Right hindlimb (tissue), 1 donor: ENCODE data around the gene NSG1.

Source experiments
- DNase-seq: peaks from one replicate; pipeline ENCODE4 v3.0.0-alpha.2; 2018

NSG1 gene

GRCh38 chr4:4396628-4397440, 9.9 kb downstream of the NSG1 start:
- no peak for DNase-seq

DNA sequence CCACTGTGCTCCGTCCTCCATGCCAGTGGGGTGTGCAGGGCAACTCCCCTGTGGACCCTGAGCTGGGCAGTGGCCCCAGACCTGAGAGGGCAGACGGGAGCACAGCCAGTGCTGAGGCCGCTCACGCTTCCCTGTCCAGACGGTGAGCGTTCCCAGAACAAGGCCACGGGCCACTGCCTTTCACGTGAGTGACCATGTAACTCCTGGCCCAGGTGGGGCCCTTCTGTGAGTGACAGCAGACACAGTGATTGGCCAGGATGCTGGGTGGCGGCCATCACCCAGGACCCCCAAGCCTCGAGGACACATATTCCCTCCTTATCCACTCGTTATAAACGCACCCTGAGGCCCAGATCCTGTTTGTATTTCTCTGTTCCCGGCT, 10.5 kb downstream of the NSG1 start:
- no peak for DNase-seq

DNA sequence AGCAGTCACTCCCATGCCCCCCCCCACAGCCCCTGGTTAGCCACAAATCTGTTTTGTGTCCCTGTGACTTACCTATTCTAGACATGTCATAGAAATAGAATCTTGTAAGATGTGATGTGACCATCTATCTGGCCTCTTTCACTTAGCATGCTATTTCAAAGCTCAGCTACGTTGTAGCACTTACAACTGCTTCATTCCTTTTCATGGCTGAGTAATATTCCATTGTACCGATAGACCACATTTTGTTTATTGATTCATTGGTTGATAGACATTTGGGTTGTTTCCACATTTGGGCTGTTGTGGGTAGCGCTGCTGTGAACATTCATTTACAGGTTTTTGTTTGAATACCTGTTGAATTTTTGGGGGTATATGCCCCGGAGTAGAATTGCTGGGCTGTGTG, 11.5 kb downstream of the NSG1 start:
- no peak for DNase-seq

GRCh38 chr4:4401036-4401435, 14.1 kb downstream of the NSG1 start:
- no peak for DNase-seq

- no peak for DNase-seq
These were observed 16.1 kb downstream of the NSG1 start for GRCh38 chr4:4402966-4403365.

- DNase-seq = no peak
These were observed 18.6 kb downstream of the NSG1 start for GRCh38 chr4:4405358-4405962.

DNA sequence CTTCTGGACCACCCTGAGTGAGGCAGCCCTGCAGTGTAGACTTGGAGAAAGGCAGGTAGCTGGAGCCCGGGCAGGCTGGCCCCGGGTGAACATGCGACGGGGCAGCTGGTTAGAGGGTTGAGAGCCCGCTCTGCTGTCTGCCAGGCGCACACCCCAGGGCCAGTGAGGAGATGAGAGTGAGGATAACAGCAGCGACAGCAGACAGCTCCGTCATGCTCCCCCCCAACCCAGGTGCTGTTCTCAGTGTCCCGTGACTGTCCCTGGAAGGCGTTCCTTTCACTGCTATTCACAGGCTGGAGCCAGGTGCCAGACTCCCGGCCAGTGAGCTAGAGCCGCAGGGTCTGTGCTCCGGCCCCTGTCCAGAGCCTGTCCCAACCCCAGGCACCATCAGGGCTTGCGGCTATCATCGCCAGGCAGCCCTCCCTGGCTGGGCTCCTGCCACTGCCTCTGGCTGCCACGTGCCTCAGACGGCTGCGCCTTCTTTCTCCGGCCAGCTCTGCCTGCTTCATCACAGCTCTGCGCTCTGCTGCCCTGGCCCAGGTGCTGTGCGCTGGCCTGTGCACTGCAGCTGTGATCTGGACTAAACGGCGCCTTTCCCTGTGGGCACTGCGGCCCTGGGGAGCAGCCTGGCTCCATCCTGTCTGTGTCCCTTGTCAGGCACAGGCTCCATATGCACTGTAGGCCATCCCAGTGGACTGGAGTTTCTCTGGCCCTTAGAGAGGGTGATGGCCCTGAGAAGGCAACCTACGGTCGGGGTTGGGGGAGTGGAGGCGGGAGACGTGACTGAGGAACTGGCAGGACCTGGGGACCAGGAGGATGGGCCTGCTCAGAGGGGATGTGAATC, 19.8 kb downstream of the NSG1 start:
- no peak for DNase-seq

DNA sequence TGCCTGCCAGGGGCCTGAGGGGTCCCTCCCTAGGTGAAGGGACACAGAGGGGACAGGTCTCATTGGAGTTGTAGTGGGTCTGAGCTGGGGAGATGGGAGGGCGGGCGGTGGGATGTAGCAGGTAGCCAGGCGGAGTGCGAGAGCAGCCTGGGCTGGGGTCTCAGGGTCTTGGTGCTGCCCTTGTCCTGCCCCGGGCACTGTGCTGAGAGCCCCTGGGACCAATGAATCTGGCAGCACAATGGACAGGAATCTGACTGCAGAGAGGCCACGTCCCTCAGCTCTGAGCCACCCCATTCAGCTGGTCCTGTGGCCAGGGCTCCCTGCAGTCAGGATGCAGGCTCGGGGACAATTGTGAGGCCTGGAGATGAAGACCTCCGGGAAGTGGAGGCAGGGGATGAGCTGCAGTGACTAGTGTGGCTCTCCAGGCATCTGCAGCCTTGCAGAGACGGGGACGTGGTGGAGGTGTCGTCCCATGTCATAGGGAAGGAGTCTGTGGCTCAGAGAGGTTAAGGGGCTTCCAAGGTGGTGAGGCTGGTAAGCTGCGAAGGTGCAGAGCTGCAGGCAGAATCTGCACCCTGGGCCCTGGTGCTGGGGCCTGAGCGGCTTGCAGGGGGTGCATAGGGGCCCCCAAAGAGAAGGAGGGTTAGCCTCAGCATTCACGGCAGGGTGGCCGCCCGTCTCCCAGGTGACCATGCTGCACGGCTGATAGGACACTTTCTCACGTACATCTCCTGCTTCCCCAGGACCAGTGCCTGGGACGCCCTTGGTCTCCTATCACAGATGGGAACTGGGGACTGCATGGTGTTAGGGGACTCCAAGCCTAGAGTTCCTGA, 20.6 kb downstream of the NSG1 start:
- no peak for DNase-seq

- DNase-seq = no peak
These were observed 21.2 kb downstream of the NSG1 start for GRCh38 chr4:4408132-4408523.

DNA sequence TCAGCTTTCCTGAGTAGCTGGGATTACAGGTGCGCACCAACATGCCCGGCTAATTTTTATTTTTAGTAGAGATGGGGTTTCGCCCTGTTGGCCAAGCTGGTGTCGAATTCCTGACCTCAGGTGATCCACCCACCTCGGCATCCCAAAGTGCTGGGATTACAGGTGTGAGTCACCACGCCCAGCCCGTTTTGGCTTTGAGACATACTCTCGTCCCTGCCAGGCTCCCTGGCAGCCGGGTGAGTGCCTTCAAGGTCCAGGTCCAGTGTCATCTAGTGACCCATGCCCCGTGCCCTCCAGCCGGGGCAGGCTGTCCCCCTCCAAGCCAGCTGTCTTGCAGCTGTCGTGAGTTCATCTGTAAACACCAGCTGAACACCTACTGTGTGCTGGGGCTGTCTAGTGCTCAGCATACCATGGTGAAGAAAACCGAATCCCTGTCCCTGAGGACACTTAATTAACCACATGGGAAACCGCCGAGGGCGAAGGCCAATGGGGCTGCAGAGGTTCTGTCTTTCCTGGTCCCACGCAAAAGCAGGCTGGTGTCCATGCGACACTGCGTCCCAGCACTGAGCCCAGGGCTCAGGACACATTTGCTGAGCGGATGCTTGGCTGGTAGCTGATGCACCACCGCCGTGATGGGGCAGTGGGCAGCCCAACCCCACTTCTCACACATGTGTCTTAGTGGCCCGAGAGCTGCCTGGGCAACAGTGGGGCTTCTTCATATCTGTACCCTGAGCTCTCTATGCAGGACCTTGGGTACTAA, 21.9 kb downstream of the NSG1 start:
- no peak for DNase-seq

- no peak for DNase-seq
These were observed 22.7 kb downstream of the NSG1 start for GRCh38 chr4:4409416-4410115.

DNA sequence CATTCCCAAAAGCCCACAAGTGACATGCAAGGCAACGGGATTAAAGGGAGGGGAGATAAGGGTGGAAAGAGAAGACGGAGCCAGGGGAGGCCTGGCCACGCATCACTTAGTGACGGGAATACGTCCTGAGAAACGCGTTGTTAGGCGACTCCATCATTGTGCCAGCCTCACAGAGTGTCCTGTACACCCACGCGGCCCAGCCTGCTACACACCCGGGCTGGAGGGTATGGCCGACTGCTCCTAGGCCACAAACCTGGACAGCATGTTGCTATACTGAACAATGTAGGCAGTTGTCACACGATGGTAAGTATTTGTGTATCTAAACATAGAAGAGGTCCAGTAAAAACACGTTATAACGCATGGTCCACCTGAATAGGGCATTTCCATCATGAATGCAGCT, 23.4 kb downstream of the NSG1 start:
- DNase-seq = no peak

GRCh38 chr4:4411906-4412305, 25.0 kb downstream of the NSG1 start:
- DNase-seq = no peak

- DNase-seq = no peak
These were observed 25.9 kb downstream of the NSG1 start for GRCh38 chr4:4412641-4413372.

DNA sequence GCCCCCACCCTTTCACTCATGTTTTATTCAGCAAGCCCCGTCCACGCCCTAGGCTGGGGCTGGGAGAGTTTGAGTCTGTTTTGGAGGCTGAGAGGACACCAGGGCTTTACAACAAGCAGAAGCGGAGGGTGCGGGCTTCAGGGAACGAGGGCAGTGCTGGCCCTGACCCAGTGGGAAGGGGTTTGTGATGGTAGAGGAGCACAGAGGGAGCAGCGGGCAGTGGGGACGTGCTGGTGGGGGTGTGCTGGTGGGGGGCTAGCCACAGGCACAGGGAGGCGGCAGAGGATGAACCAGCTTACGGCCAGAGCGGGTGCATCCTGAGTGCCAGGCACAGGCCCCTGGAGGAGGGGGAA, 26.4 kb downstream of the NSG1 start:
- no peak for DNase-seq

- DNase-seq = no peak
These were observed 26.9 kb downstream of the NSG1 start for GRCh38 chr4:4413806-4414205.

DNA sequence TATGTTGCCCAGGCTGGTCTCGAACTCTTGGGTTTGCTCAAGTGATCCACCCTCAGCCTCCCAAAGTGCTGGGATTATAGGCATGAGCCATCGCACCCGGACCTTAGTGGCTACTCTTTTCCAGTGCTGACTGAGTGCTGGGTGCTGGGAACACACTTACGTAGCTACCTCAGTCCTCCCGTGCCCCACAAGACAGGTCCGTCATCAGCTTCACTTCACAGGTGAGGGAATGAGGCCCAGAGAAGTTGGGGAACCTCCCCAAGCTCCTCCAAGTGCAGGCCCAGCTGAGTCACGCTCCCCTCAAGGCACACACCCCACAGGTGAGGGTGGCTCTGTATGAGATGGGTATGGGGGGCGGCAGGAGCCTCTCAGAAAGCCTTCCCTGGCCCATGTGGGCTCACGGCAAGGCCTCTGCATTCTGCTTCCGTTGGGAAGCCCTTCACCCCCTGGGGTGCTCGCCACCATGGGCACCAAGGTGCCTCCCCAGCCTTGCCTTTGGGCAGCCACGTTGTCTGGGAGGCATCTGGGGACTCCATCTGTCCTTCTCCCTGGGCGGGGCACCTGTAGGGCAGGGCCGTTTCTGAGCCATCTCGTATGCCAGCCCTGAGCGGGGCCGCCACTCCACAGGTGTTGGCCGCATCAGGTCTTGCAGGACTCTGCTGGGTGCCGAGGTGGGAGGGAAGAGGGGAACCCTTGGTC, 28.4 kb downstream of the NSG1 start:
- DNase-seq = no peak

GRCh38 chr4:4415806-4416805, 29.2 kb downstream of the NSG1 start:
- DNase-seq = no peak

DNA sequence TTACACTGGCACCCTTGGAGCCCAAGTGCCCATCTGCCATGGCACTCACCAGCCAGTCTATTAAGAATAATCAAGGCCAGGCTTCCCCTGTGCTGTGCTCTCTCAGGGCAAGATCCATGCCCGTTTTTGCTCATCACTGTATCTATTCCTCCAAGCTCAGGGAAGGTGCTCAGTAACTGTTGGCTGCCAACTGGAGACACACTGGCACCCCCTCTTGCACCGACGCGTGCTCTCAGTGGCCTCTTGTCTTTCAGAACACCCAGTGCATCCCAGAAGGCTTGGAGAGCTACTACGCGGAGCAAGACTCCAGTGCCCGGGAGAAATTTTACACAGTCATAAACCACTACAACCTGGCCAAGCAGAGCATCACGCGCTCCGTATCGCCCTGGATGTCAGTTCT, 30.1 kb downstream of the NSG1 start:
- DNase-seq = no peak
